HG03575 (cell line): Measurements from ENCODE around the gene FCER1A.
"Not testable (repeated sequence)": the region's sequence is repeated elsewhere in the genome, so short reads cannot be mapped to it uniquely, and the experiment has no call there.

Source experiments
- ATAC-seq: cut with Tn5 transposase; IDR thresholded peaks from one replicate; pipeline ENCODE4 v1.9.1; 2021; ENCODE audit not compliant: unreplicated experiment, insufficient number of reproducible peaks, low FRiP score; ENCODE audit errors: extremely low read depth

Gene FCER1A

DNA sequence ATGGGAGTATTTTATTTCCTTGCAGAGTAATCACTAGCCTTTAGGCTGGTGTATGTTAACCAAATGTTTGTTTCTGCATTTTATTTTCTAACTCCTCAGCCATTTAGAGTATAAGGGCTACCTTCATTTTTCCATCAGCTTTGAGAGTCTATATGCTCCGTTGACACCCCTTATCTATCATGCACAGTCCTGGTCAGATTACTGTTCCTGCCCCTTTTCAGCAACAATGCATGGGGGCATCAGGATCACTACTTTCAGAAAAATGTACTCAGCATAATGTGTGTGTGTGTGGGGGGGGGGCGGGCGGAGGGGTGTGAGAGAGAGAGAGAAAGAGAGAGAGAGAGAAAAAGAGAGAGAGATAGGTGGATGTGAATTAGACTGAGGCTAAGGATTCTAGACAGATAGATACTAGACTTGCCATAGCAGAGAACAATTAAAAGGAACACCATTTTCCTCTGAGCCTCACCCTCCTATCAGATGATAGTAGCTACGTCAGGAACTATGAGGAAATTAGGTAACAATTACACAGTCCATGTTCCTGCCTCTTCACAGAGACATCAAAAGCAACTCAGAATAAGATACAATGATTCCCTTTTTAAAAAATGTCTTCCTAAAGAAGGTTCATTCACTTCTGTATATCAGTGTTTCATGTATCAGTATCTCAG is 40.8 kb downstream of the FCER1A start:
- no peak for ATAC-seq

DNA sequence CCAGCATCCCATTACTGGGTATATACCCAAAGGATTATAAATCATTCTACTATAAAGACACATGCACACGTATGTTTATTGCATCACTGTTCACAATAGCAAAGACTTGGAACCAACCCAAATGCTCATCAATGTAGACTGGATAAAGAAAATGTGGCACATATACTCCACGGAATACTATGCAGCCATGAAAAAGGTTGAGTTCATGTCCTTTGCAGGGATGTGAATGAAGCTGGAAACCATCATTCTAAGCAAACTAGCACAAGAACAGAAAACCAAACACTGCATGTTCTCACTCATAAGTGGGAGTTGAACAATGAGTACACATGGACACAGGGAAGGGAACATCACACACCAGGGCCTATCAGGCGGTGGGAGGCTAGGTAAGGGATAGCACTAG is 47.2 kb downstream of the FCER1A start:
- not testable (repeated sequence) for ATAC-seq

DNA sequence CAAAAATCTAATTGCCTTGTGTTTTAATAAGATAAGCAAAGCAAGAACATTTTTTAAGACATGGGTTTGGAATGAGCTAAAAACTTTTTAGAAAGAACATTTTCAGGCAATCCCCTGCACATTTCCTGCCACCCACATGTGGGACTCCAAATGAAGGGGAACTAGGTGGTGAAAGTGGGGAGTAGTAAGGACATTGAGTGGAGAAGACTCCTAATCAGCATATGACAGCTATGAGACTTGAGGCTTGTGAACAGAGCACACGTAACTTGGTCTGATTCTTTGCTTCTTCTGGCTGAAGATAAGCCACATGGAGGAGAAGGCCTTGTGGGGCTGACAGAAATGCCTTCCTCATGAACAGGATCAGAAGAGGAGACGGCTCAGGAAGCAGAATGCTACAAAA is 50.3 kb downstream of the FCER1A start:
- no peak for ATAC-seq
